GM18508 (cell line): ENCODE measurements around the gene KLHL4.
"Not testable (repeated sequence)": the region's sequence is repeated elsewhere in the genome, so short reads cannot be mapped to it uniquely, and the experiment has no call there.

Experiments
- ATAC-seq: cut with Tn5 transposase; IDR thresholded peaks from one replicate; pipeline ENCODE4 v1.9.1; 2021; ENCODE audit warnings: moderate number of reproducible peaks; ENCODE audit not compliant: insufficient read depth, unreplicated experiment

The KLHL4 gene

GRCh38 chrX:87636533-87636932 lies 118.9 kb downstream of the KLHL4 start:
- ATAC-seq: no peak

DNA sequence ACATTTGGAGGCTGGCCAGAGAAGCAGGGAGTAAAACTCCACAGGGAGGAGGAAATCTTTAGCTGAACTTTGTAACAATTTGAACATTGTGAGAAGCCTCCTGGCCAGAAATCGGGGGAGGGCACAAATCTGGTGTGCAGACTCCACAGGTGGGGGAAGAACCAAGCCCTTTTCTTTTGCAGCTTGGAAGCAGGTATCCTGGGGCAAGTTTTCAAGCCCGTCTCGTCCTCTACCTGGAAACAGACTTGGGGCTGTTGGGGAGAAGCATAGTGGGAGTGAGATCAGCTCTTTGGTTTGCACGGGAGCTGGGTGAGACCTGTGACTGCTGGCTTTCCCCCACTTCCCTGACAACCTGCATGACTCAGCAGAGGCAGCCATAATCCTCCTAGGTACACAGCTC lies 123.8 kb downstream of the KLHL4 start:
- ATAC-seq: not testable (repeated sequence)

- ATAC-seq: no peak
Observed at GRCh38 chrX:87661761-87662160, 144.2 kb downstream of the KLHL4 start.

DNA sequence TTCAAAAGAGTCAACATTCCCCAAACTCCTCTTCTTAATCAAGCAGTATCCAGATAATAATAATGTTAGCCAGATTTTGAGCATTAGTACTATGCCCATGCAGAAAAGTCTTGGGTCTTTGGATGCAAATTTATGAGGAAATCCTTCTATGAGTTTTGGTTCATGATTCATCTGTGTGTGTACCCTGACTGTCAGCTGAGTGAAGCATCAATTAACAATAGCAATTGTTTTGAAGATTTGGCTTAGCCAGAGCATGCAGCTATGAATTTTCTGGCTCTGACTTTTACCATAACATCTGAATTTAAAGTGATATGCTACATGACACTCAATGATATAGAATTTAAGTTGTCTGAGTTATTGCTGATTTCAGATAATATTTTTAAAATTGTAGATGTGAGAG lies 145.8 kb downstream of the KLHL4 start:
- ATAC-seq: no peak

- no peak for ATAC-seq
Observed at GRCh38 chrX:87664381-87664780, 146.8 kb downstream of the KLHL4 start.

DNA sequence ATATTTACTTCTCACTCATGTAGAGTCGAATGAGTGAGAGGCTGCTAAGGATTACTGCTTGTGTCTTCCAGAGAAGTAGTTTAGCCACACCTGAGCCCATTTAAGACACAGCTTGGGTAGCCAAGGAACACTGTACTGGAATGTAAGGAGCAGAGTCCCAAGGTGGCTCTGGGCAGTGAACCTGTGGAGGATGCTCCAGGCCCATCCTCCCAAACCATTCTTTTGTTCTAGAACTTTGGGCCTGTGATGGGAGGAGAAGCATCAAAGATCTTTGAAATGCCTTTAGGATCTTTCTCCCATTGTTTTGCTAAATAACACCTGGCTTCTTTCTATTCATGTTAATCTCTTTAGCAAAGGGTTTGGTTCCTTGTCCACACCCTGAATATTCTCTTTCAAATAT lies 162.2 kb downstream of the KLHL4 start:
- no peak for ATAC-seq

GRCh38 chrX:87687703-87688102 lies 170.1 kb downstream of the KLHL4 start:
- no peak for ATAC-seq

- ATAC-seq: not testable (repeated sequence)
Observed at GRCh38 chrX:87688113-87688748, 170.6 kb downstream of the KLHL4 start.

- ATAC-seq: not testable (repeated sequence)
Observed at GRCh38 chrX:87689218-87689617, 171.6 kb downstream of the KLHL4 start.

- ATAC-seq: no peak
Observed at GRCh38 chrX:87693204-87693603, 175.6 kb downstream of the KLHL4 start.

DNA sequence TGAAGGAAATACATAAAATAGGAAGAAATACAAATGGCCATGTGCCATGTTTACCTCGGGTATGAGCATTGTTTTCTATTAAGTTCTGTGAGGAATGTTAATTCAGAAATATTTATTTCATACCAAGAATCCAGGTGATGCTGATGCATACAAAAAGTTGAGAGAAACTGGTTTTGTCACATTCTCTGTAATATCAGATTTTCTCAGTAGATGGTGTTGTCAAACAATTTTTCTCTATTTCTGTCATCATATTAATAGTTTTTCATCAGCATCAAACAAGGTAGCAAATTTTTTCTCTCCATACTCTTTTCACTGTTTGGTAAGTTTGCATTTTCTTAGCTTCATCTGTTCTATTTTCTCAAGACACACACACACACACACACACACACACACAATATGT lies 179.8 kb downstream of the KLHL4 start:
- no peak for ATAC-seq

GRCh38 chrX:87702795-87703194 lies 185.2 kb downstream of the KLHL4 start:
- no peak for ATAC-seq

DNA sequence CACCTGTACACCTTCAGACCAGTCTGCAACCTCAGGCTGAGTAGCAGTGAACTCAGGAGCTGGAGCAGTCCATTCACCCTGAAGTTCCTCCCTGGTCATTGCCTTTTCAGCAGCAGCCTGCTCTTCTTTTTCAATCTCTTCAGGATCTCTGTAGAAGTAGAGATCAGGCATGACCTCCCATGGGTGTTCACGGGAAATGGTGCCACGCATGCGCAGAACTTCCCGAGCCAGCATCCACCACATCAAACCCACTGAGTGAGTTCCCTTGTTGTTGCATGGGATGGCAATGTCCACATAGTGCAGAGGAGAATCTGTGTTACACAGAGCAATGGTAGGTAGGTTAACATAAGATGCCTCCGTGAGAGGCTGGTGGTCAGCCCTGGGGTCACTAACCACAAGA lies 185.9 kb downstream of the KLHL4 start:
- not testable (repeated sequence) for ATAC-seq

- no peak for ATAC-seq
Observed at GRCh38 chrX:87706134-87706533, 188.5 kb downstream of the KLHL4 start.

DNA sequence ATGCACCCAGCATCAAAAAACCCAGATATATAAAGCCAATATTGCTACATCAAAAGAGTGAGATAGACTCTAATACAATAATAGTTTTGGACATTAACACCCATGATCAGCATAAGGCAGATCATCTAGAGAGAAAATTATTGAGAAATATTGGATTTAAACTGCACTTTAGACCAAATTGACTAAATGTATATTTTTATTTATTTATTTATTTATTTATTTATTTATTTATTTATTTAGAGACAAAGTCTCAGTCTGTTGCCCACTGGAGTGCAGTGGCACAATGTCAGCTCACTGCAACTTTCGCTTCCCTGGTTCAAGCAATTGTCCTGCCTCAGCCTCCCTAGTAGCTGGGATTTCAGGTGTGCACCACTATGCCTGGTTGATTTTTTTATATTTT lies 193.0 kb downstream of the KLHL4 start:
- no peak for ATAC-seq
